Spleen (tissue), 7 donors: ENCODE measurements around the gene DIABLO.

ENCODE experiments used
- CTCF ChIP-seq, 11 experiments: fragments of 200-600 bp in 7 of 11; fragments of 450-650 bp in 4 of 11; sonication (generic) in 4 of 11; IDR thresholded peaks in 8 of 11; conservative IDR thresholded peaks in 3 of 11; 1 replicate in 7 of 11; 2 replicates in 4 of 11; pipeline versions ENCODE4 v1.4.0 to v1.8.0; 2016 to 2021; ENCODE audit warnings: antibody characterized with exemption in 11 of 11, inconsistent platforms in 4 of 11, mild to moderate bottlenecking in 1 of 11
- POLR2A ChIP-seq, 3 donors: fragments of 450-650 bp; IDR thresholded peaks; one replicate each; pipeline ENCODE4 v1.5.1; 2017; ENCODE audit warnings: antibody characterized with exemption in 3 of 3, mild to moderate bottlenecking in 1 of 3
- POLR2AphosphoS5 ChIP-seq, 3 donors: sonication (generic); formaldehyde crosslinking; IDR thresholded peaks; one replicate each; pipeline ENCODE4 v1.5.1; 2017; ENCODE audit warnings: antibody characterized with exemption in 3 of 3
- donor health status: DM: no; HTN: no; CAD: no; lungs with moderate emphysema.
- donor health status: DM: no; HTN: no; CAD: no.
- donor health status: DM: no; HTN: no; CAD: no.

- TF ChIP-seq CTCF (IDR thresholded peaks at IDR 0.05 in 8 of 11, conservative IDR thresholded peaks at IDR 0.05 in 3 of 11) = no peak
- no peak for TF ChIP-seq POLR2A (IDR thresholded peaks at IDR 0.05)
- TF ChIP-seq POLR2AphosphoS5 (IDR thresholded peaks at IDR 0.05) = no peak
Observed at GRCh38 chr12:122168492-122168891, 57.4 kb downstream of the DIABLO start.
